Measurements from ENCODE around the gene SERTAD4. TPM values are rescaled to one million over a fixed set of nuclear protein-coding genes. Genes with fewer than 3 reads are reported as not detected.

SERTAD4 gene
- polyA plus RNA-seq, 5 donors = 3.8 to 5.0 (median 4.2) TPM

Other genes with a start within 250 kb of the SERTAD4 start
- 10 to 100 TPM in 4 of 5 donors, 1 to 10 TPM in 1; 9.3 to 12.0 (median 11.2) TPM for gene HHAT, start 96.1 kb downstream of the SERTAD4 start, polyA plus RNA-seq (ENCODE audit: insufficient read depth in 1 of 5, insufficient read length in 5 of 5, low replicate concordance in 1 of 5)